ENCODE measurements around the gene PPBP. TPM values are rescaled to one million over a fixed set of nuclear protein-coding genes. Genes with fewer than 3 reads are reported as not detected.

The PPBP gene
- total RNA-seq, 2 donors from 2014 or later: not detected

- DNase-seq (no peak), ATAC-seq (no peak)
- Histone ChIP-seq H3K9me3 (no peaks in the 10 kb centered on the region), H3K27ac (no peak overlapping the region), H3K36me3 (replicated peaks in 1 of 2; ENCODE audit: insufficient read depth in 1 of 2, low read depth in 2 of 2) (no peaks in the 10 kb centered on the region), H3K4me3 (no peak overlapping the region), H3K4me1 (no peaks in the 10 kb centered on the region), H3K27me3 (no peaks in the 10 kb centered on the region)
- 82 to 83% methylated on average over 9 of the region's 9 CpGs for WGBS, 2 donors
- intact Hi-C loops (cut with DNase I): no loop called here
- TF ChIP-seq POLR2A (IDR thresholded peaks at IDR 0.05): no peak
- TF ChIP-seq CTCF (IDR thresholded peaks at IDR 0.05): no peak
These were observed 3.2 kb upstream of the PPBP start for GRCh38 chr4:73990988-73991741.

GRCh38 chr4:73989928-73990327, 1.9 kb upstream of the PPBP start:
- H3K4me3 ChIP-seq: no peak overlapping the region
- no peaks in the 10 kb centered on the region for H3K27me3 ChIP-seq
- ATAC-seq (no peak), DNase-seq (no peak)
- 45 to 48% methylated on average over 5 of the region's 5 CpGs for WGBS, 2 donors
- no peaks in the 10 kb centered on the region for H3K36me3 ChIP-seq (replicated peaks in 1 of 2; ENCODE audit: insufficient read depth in 1 of 2, low read depth in 2 of 2)
- no peaks in the 10 kb centered on the region for H3K4me1 ChIP-seq
- intact Hi-C loops (cut with DNase I): no loop called here
- H3K27ac ChIP-seq: no peak overlapping the region
- TF ChIP-seq POLR2A (IDR thresholded peaks at IDR 0.05) (no peak), CTCF (IDR thresholded peaks at IDR 0.05) (no peak)
- H3K9me3 ChIP-seq: no peaks in the 10 kb centered on the region

- no peaks in the 10 kb centered on the region for H3K4me1 ChIP-seq
- H3K36me3 ChIP-seq (replicated peaks in 1 of 2; ENCODE audit: insufficient read depth in 1 of 2, low read depth in 2 of 2): no peaks in the 10 kb centered on the region
- H3K27me3 ChIP-seq: no peaks in the 10 kb centered on the region
- H3K9me3 ChIP-seq: no peaks in the 10 kb centered on the region
- H3K4me3 ChIP-seq: no peak overlapping the region
- TF ChIP-seq POLR2A (IDR thresholded peaks at IDR 0.05) (no peak), CTCF (IDR thresholded peaks at IDR 0.05) (no peak)
- WGBS, 2 donors: 58 to 61% methylated on average over 3 of the region's 3 CpGs
- no peak for ATAC-seq
- no peak for DNase-seq
- intact Hi-C loops (cut with DNase I): no loop called here
- H3K27ac ChIP-seq: no peak overlapping the region
These were observed 1.0 kb upstream of the PPBP start for GRCh38 chr4:73989031-73989430.

GRCh38 chr4:73985528-73985852, 2.5 kb downstream of the PPBP start:
- DNase-seq (no peak), ATAC-seq (no peak)
- H3K9me3 ChIP-seq: no peaks in the 10 kb centered on the region
- H3K36me3 ChIP-seq (replicated peaks in 1 of 2; ENCODE audit: insufficient read depth in 1 of 2, low read depth in 2 of 2): no peaks in the 10 kb centered on the region
- no peak for TF ChIP-seq CTCF (IDR thresholded peaks at IDR 0.05)
- TF ChIP-seq POLR2A (IDR thresholded peaks at IDR 0.05): no peak
- H3K27ac ChIP-seq: no peak overlapping the region
- no peak overlapping the region for H3K4me3 ChIP-seq
- 35 to 47% methylated on average over 1 of the region's 1 CpG for WGBS, 2 donors
- H3K27me3 ChIP-seq: no peaks in the 10 kb centered on the region
- intact Hi-C loops (cut with DNase I): no loop called here
- H3K4me1 ChIP-seq: peaks cover 5% of the 10 kb centered on the region

Data from body of pancreas (tissue), 4 donors.